Left kidney (tissue), 2 donors: ENCODE data around the gene PACSIN1. TPM values are rescaled to one million over a fixed set of nuclear protein-coding genes. Genes with fewer than 3 reads are reported as not detected.
"Not testable (repeated sequence)": the region's sequence is repeated elsewhere in the genome, so short reads cannot be mapped to it uniquely, and the experiment has no call there.

Experiments
- DNase-seq: peaks from one replicate; pipeline ENCODE4 v3.0.0-alpha.2; 2013
- polyA plus RNA-seq: library from polyadenylated mRNA; unstranded; fragments of 120-200 nt; gene quantifications from one replicate; pipeline ENCODE4 v1.2.1, GENCODE V29; 2013; ENCODE audit not compliant: insufficient read length

The PACSIN1 gene
- polyA plus RNA-seq, 1 donor: 0.57 TPM

- no peak for DNase-seq
These were observed 7.8 kb upstream of the PACSIN1 start for GRCh38 chr6:34457742-34458735.

GRCh38 chr6:34459899-34460593 lies 5.8 kb upstream of the PACSIN1 start:
- no peak for DNase-seq

- no peak for DNase-seq
These were observed 4.9 kb upstream of the PACSIN1 start for GRCh38 chr6:34460796-34461507.

GRCh38 chr6:34462010-34462409 lies 3.9 kb upstream of the PACSIN1 start:
- DNase-seq: no peak

- DNase-seq: no peak
These were observed 3.3 kb upstream of the PACSIN1 start for GRCh38 chr6:34462551-34462971.

GRCh38 chr6:34463299-34463698 lies 2.6 kb upstream of the PACSIN1 start:
- DNase-seq: no peak

- DNase-seq: no peak
These were observed 2.0 kb upstream of the PACSIN1 start for GRCh38 chr6:34463849-34464248.

GRCh38 chr6:34466242-34467185 lies 638 bp downstream of the PACSIN1 start:
- no peak for DNase-seq

GRCh38 chr6:34468378-34468892 lies 2.6 kb downstream of the PACSIN1 start:
- no peak for DNase-seq

- no peak for DNase-seq
These were observed 3.6 kb downstream of the PACSIN1 start for GRCh38 chr6:34469499-34469898.

- no peak for DNase-seq
These were observed 6.5 kb downstream of the PACSIN1 start for GRCh38 chr6:34472425-34472824.

- no peak for DNase-seq
These were observed 8.1 kb downstream of the PACSIN1 start for GRCh38 chr6:34473967-34474366.

GRCh38 chr6:34474754-34475153 lies 8.9 kb downstream of the PACSIN1 start:
- no peak for DNase-seq

GRCh38 chr6:34475238-34475682 lies 9.4 kb downstream of the PACSIN1 start:
- no peak for DNase-seq

GRCh38 chr6:34475767-34476328 lies 10.0 kb downstream of the PACSIN1 start:
- DNase-seq: no peak

GRCh38 chr6:34476447-34476846 lies 10.6 kb downstream of the PACSIN1 start:
- DNase-seq: no peak

GRCh38 chr6:34476921-34477320 lies 11.0 kb downstream of the PACSIN1 start:
- no peak for DNase-seq

- no peak for DNase-seq
These were observed 12.9 kb downstream of the PACSIN1 start for GRCh38 chr6:34478796-34479195.

GRCh38 chr6:34483781-34484180 lies 17.9 kb downstream of the PACSIN1 start:
- DNase-seq: not testable (repeated sequence)

GRCh38 chr6:34484391-34484790 lies 18.5 kb downstream of the PACSIN1 start:
- no peak for DNase-seq

- DNase-seq: no peak
These were observed 19.0 kb downstream of the PACSIN1 start for GRCh38 chr6:34484899-34485298.
